Hepatocyte (in vitro differentiated cells): Measurements from ENCODE around the gene PTPRM. TPM values are rescaled to one million over a fixed set of nuclear protein-coding genes. Genes with fewer than 3 reads are reported as not detected.
"Not testable (repeated sequence)": the region's sequence is repeated elsewhere in the genome, so short reads cannot be mapped to it uniquely, and the experiment has no call there.

Source experiments
- DNase-seq: peaks from one replicate; pipeline ENCODE4 v3.0.0-alpha.2; 2016; ENCODE audit warnings: low spot score
- H2AFZ ChIP-seq: fragments of 200-600 bp; sonication (generic); 2 replicates; pipeline ENCODE4 v1.6.0; 2016; ENCODE audit warnings: antibody characterized with exemption, mild to moderate bottlenecking
- H3K27ac ChIP-seq: fragments of 200-600 bp; sonication (generic); 2 replicates; pipeline ENCODE4 v1.5.1; 2016; ENCODE audit warnings: mild to moderate bottlenecking
- H3K27me3 ChIP-seq: fragments of 200-600 bp; sonication (generic); 2 replicates; pipeline ENCODE4 v1.6.1; 2016
- H3K36me3 ChIP-seq: fragments of 200-600 bp; sonication (generic); replicated peaks from 2 replicates; pipeline ENCODE4 v1.5.1; 2016; ENCODE audit warnings: low read depth; ENCODE audit not compliant: insufficient read depth
- H3K4me1 ChIP-seq: fragments of 200-600 bp; sonication (generic); 2 replicates; pipeline ENCODE4 v1.5.1; 2016; ENCODE audit warnings: mild to moderate bottlenecking, moderate library complexity; ENCODE audit not compliant: insufficient read depth
- H3K4me2 ChIP-seq: fragments of 200-600 bp; sonication (generic); 2 replicates; pipeline ENCODE4 v1.6.0; 2016
- H3K4me3 ChIP-seq: fragments of 200-600 bp; sonication (generic); 2 replicates; pipeline ENCODE4 v1.5.1; 2016; ENCODE audit warnings: mild to moderate bottlenecking
- H3K79me2 ChIP-seq: fragments of 200-600 bp; sonication (generic); 2 replicates; pipeline ENCODE4 v1.6.0; 2017; ENCODE audit warnings: mild to moderate bottlenecking
- H3K9me2 ChIP-seq: fragments of 200-600 bp; sonication (generic); replicated peaks from 2 replicates; pipeline ENCODE4 v1.6.0; 2017; ENCODE audit warnings: mild to moderate bottlenecking; ENCODE audit not compliant: insufficient read depth
- H3K9me3 ChIP-seq: fragments of 200-600 bp; sonication (generic); 2 replicates; pipeline ENCODE4 v1.5.1; 2016; ENCODE audit warnings: low read depth, mild to moderate bottlenecking
- H4K20me1 ChIP-seq: fragments of 200-600 bp; sonication (generic); 2 replicates; pipeline ENCODE4 v1.6.0; 2016; ENCODE audit warnings: mild to moderate bottlenecking; ENCODE audit not compliant: insufficient read depth, poor library complexity, severe bottlenecking
- EZH2 ChIP-seq: fragments of 200-600 bp; sonication (generic); IDR thresholded peaks from 2 replicates; pipeline ENCODE4 v1.6.1; 2016; ENCODE audit warnings: antibody characterized with exemption, mild to moderate bottlenecking, borderline replicate concordance
- EZH2phosphoT487 ChIP-seq: fragments of 200-600 bp; sonication (generic); IDR thresholded peaks from one replicate; pipeline ENCODE4 v1.6.1; 2018; ENCODE audit warnings: antibody characterized with exemption, mild to moderate bottlenecking, low read depth, moderate library complexity; ENCODE audit not compliant: unreplicated experiment, severe bottlenecking
- WGBS: methylation state at CpG from one replicate; pipeline ENCODE4 v1.1.6; 2016; ENCODE audit warnings: low lambda C conversion rate; ENCODE audit errors: missing lambda C conversion rate; 5-methylcytosine and 5-hydroxymethylcytosine counted together
- polyA plus RNA-seq: library from polyadenylated mRNA; unstranded; fragments of >200 nt; fragmentation: Nextera tagmentation; extraction: Ambion mirVana; gene quantifications from 2 replicates; pipeline ENCODE4 v1.2.1, GENCODE V29; 2016
- total RNA-seq: library from RNA; depleted of rRNA; stranded (reverse); fragments of >200 nt; gene quantifications from 2 replicates; pipeline ENCODE4 v1.2.3, GENCODE V29; 2014
- TF ChIP-seq, protein P1 (sequence below): fragments of 200-600 bp; sonication (generic); IDR thresholded peaks from 2 replicates; pipeline ENCODE4 v1.5.1; 2016; ENCODE audit warnings: antibody characterized with exemption, mild to moderate bottlenecking; ENCODE audit not compliant: poor library complexity

PTPRM gene
- total and polyA plus RNA-seq, 2 experiments from 2014 or later = 26.1 to 47.4 TPM

DNA sequence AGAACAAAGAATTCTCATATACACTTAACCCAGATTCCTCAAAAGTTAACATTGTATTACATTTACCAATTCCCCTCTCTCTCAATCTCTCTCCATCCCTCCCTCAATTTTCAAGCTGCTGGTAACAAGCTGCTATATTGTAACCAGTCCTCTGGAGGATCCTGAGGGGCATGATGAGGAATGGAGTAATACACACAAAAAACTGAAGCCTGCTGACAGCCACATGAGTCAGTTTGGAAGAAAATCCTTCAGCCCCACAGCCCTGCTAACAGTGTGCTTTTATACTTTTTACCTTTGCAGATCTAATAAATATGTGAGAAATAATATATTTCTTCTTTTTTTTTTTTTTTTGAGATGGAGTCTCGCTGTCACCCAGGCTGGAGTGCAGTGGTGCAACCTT is 876.4 kb downstream of the PTPRM start:
- Histone ChIP-seq H3K4me2 (no peak overlapping the region), H2AFZ (no peak overlapping the region), H3K36me3 (no peaks in the 10 kb centered on the region), H4K20me1 (no peaks in the 10 kb centered on the region), H3K79me2 (no peaks in the 10 kb centered on the region), H3K9me2 (no peaks in the 10 kb centered on the region), H3K4me1 (no peaks in the 10 kb centered on the region), H3K27me3 (no peaks in the 10 kb centered on the region), H3K27ac (no peak overlapping the region), H3K9me3 (no peaks in the 10 kb centered on the region), H3K4me3 (no peak overlapping the region)
- no peak for TF ChIP-seq EZH2phosphoT487
- no peak for TF ChIP-seq EZH2
- TF ChIP-seq, protein P1, sequence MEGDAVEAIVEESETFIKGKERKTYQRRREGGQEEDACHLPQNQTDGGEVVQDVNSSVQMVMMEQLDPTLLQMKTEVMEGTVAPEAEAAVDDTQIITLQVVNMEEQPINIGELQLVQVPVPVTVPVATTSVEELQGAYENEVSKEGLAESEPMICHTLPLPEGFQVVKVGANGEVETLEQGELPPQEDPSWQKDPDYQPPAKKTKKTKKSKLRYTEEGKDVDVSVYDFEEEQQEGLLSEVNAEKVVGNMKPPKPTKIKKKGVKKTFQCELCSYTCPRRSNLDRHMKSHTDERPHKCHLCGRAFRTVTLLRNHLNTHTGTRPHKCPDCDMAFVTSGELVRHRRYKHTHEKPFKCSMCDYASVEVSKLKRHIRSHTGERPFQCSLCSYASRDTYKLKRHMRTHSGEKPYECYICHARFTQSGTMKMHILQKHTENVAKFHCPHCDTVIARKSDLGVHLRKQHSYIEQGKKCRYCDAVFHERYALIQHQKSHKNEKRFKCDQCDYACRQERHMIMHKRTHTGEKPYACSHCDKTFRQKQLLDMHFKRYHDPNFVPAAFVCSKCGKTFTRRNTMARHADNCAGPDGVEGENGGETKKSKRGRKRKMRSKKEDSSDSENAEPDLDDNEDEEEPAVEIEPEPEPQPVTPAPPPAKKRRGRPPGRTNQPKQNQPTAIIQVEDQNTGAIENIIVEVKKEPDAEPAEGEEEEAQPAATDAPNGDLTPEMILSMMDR = no peak
- DNase-seq = no peak
- 100% methylated on average over 1 of the region's 1 CpG for WGBS

DNA sequence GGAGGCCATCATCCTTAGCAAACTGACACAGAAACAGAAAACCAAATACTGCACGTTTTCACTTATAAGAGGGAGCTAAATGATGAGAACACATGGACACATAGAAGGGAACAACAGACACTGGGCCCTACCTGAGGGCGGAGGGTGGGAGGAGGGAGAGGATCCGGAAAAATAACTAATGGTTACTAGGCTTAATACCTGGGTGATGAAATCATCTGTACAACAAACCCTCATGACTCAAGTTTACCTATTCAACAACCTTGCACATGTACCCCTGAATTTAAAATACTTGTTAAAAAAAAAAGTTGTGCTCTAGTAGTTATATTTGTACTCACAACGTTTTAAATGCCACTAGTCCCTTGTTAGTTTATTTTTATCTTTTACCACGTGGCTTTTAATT is 879.8 kb downstream of the PTPRM start:
- 84% methylated on average over 5 of the region's 5 CpGs for WGBS
- H3K9me3 ChIP-seq, H3K36me3 ChIP-seq, H4K20me1 ChIP-seq, H3K4me2 ChIP-seq, H2AFZ ChIP-seq, H3K4me1 ChIP-seq, H3K27ac ChIP-seq, DNase-seq, H3K4me3 ChIP-seq, H3K27me3 ChIP-seq, H3K79me2 ChIP-seq, H3K9me2 ChIP-seq: not testable (repeated sequence)

DNA sequence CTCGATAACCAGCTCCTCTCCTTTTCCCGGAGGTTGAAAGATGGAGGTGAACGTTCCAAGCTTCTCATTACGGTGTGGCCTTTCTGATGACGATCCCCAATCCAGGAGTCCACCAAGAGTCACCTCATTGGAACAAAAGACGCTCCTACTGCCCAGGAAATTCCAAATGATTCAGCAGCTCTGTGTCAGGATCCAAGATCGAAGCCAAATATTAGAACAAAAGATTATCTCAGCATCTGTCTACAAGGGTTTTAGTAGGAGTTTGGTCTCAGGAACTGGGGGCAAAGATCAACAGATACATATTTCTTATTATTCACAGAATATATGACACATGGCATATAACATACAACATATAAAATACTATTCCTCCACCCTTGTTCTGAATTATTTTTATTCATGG is 881.0 kb downstream of the PTPRM start:
- no peaks in the 10 kb centered on the region for H3K4me1 ChIP-seq
- H3K4me3 ChIP-seq = no peak overlapping the region
- H3K9me2 ChIP-seq = no peaks in the 10 kb centered on the region
- H3K36me3 ChIP-seq = no peaks in the 10 kb centered on the region
- no peaks in the 10 kb centered on the region for H4K20me1 ChIP-seq
- 93% methylated on average over 7 of the region's 7 CpGs for WGBS
- no peaks in the 10 kb centered on the region for H3K27me3 ChIP-seq
- H3K79me2 ChIP-seq = no peaks in the 10 kb centered on the region
- no peak overlapping the region for H2AFZ ChIP-seq
- H3K27ac ChIP-seq = no peak overlapping the region
- DNase-seq = no peak
- no peaks in the 10 kb centered on the region for H3K9me3 ChIP-seq
- TF ChIP-seq EZH2 (no peak), EZH2phosphoT487 (no peak)
- TF ChIP-seq, protein P1 = no peak
- H3K4me2 ChIP-seq = no peak overlapping the region

DNA sequence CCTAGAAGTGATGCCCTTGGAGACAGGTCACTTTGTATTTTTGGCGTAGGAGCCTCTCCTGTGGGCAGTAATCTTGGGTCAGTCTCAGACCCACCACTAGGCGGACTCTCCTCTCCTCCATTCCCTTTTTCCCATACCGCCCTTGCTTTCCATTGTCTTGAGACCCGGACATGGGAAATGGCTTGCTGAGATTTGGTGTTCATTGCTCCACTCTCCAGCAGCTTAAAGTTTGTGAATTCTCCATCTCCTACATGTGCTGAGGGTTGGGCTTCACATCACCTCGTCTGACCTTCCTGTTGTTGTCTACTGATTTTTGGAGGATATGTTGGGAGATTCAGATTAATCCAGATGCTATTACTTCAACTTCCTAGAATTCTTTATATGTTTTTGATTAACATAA is 882.9 kb downstream of the PTPRM start:
- Histone ChIP-seq H3K27me3 (no peaks in the 10 kb centered on the region), H3K79me2 (no peaks in the 10 kb centered on the region), H2AFZ (no peak overlapping the region), H3K4me2 (no peak overlapping the region), H3K4me1 (no peaks in the 10 kb centered on the region), H3K27ac (no peak overlapping the region), H3K4me3 (no peak overlapping the region), H3K36me3 (no peaks in the 10 kb centered on the region), H4K20me1 (no peaks in the 10 kb centered on the region), H3K9me2 (no peaks in the 10 kb centered on the region), H3K9me3 (no peaks in the 10 kb centered on the region)
- DNase-seq = no peak
- WGBS = 58% methylated on average over 5 of the region's 5 CpGs
- no peak for TF ChIP-seq EZH2
- TF ChIP-seq, protein P1 = peak; percentile 24
